HCT116 (cell line): ENCODE results near the gene OR2AE1. TPM values are rescaled to one million over a fixed set of nuclear protein-coding genes. Genes with fewer than 3 reads are reported as not detected.

Source experiments
- ATAC-seq: fragments of 200-7000 bp; cut with Tn5 transposase; 2 replicates; pipeline ENCODE4 v1.9.1; 2020; ENCODE audit warnings: mild to moderate bottlenecking, moderate library complexity
- BruUV-seq: library from RNA; stranded (reverse); fragments of 400-500 nt; replicated peaks from 2 replicates; lab custom pipeline; 2021; lab: Mats Ljungman, UMichigan
- CTCF ChIA-PET: fragments of 300-600 bp; sonication (Branson Sonifier 250); formaldehyde crosslinking; loops from one replicate; lab custom pipeline; 2021; ENCODE audit warnings: antibody characterized with exemption; lab: Charles Lee
- POLR2A ChIA-PET: fragments of 300-600, 350-600 bp; sonication (Branson Sonifier 250); formaldehyde crosslinking; loops from one replicate; lab custom pipeline; 2021; ENCODE audit warnings: antibody characterized with exemption; lab: Charles Lee
- RAD21 ChIA-PET, 2 experiments: fragments of 300-600 bp; sonication (Branson Sonifier 250); formaldehyde crosslinking; loops; one replicate each; lab custom pipeline; 2023; ENCODE audit warnings: low total read pairs in 2 of 2; ENCODE audit not compliant: uncharacterized antibody in 2 of 2, unreplicated experiment in 2 of 2, low non-redundant PET in 1 of 2; lab: Charles Lee
- DNase-seq: peaks from one replicate; pipeline ENCODE4 v3.0.0-alpha.2; 2010; ENCODE audit warnings: low read depth, low spot score
- H2AFZ ChIP-seq: fragments of 200-600 bp; shearing (Covaris generic), sonication (generic); 2 replicates; pipeline ENCODE4 v1.6.1; 2017; ENCODE audit warnings: low read depth, mixed run types, mixed read lengths, antibody characterized with exemption, low read length; ENCODE audit not compliant: poor library complexity, severe bottlenecking
- H3K27ac ChIP-seq: 2 replicates; pipeline ENCODE4 v1.5.1; 2012; ENCODE audit warnings: low read depth, low read length
- H3K27me3 ChIP-seq: fragments of 200-600 bp; sonication (generic); 2 replicates; pipeline ENCODE4 v1.6.1; 2016; ENCODE audit warnings: mixed run types, low read length, mixed read lengths; ENCODE audit not compliant: insufficient read depth
- H3K36me3 ChIP-seq, 2 experiments: fragments of 200-500 bp in 1 of 2; fragments of 200-600 bp in 1 of 2; sonication (Bioruptor generic) in 1 of 2; sonication (generic) in 1 of 2; 2 replicates each; pipeline versions ENCODE4 v1.5.1 to v1.6.1; 2014 to 2016; ENCODE audit warnings: low read length in 2 of 2, inconsistent platforms in 1 of 2, mixed read lengths in 1 of 2, mixed run types in 1 of 2; ENCODE audit not compliant: insufficient read depth in 2 of 2, control insufficient read depth in 1 of 2
- H3K4me1 ChIP-seq, 2 experiments: fragments of 200-600 bp in 1 of 2; sonication (generic) in 1 of 2; 2 replicates each; pipeline versions ENCODE4 v1.5.1 to v1.6.1; 2012 to 2017; ENCODE audit warnings: low read length in 2 of 2, inconsistent platforms in 1 of 2, mild to moderate bottlenecking in 1 of 2, mixed read lengths in 1 of 2, mixed run types in 1 of 2, moderate library complexity in 1 of 2; ENCODE audit not compliant: insufficient read depth in 2 of 2, control insufficient read depth in 1 of 2
- H3K4me2 ChIP-seq: fragments of 200-600 bp; sonication (generic); 2 replicates; pipeline ENCODE4 v1.6.1; 2017; ENCODE audit warnings: mixed run types, low read length, mixed read lengths
- H3K4me3 ChIP-seq, 2 experiments: fragments of 200-600 bp in 1 of 2; sonication (generic) in 1 of 2; replicated peaks in 1 of 2; 2 replicates each; pipeline ENCODE4 v1.5.1; 2011 to 2016; ENCODE audit warnings: low read length in 2 of 2, control low read depth in 1 of 2, low read depth in 1 of 2, mild to moderate bottlenecking in 1 of 2, mixed read lengths in 1 of 2, mixed run types in 1 of 2
- H3K79me2 ChIP-seq: fragments of 200-600 bp; sonication (generic); 2 replicates; pipeline ENCODE4 v1.6.1; 2017; ENCODE audit warnings: mild to moderate bottlenecking, mixed run types, low read length, moderate library complexity, mixed read lengths; ENCODE audit not compliant: insufficient read depth
- H3K9ac ChIP-seq: fragments of 200-600 bp; sonication (generic); 2 replicates; pipeline ENCODE4 v1.6.1; 2016; ENCODE audit warnings: low read length, mixed read lengths
- H3K9me2 ChIP-seq: fragments of 200-600 bp; sonication (generic), shearing (Covaris generic); 2 replicates; pipeline ENCODE4 v1.6.1; 2017; ENCODE audit warnings: mixed run types, mild to moderate bottlenecking, moderate library complexity; ENCODE audit not compliant: insufficient read depth
- H3K9me3 ChIP-seq, 2 experiments: fragments of 200-500 bp in 1 of 2; fragments of 200-600 bp in 1 of 2; sonication (Bioruptor generic) in 1 of 2; sonication (generic) in 1 of 2; 2 replicates each; pipeline ENCODE4 v1.6.1; 2014 to 2017; ENCODE audit warnings: low read length in 2 of 2, mixed read lengths in 2 of 2, inconsistent platforms in 1 of 2, low read depth in 1 of 2, mild to moderate bottlenecking in 1 of 2, mixed run types in 1 of 2, moderate library complexity in 1 of 2; ENCODE audit not compliant: control insufficient read depth in 1 of 2, insufficient read depth in 1 of 2
- H4K20me1 ChIP-seq: fragments of 200-600 bp; sonication (generic), shearing (Covaris generic); 2 replicates; pipeline ENCODE4 v1.6.1; 2017; ENCODE audit warnings: mixed run types, mild to moderate bottlenecking, moderate library complexity; ENCODE audit not compliant: insufficient read depth
- ATF3 ChIP-seq: IDR thresholded peaks from 2 replicates; pipeline ENCODE4 v1.6.1; 2012
- CBX3 ChIP-seq: IDR thresholded peaks from 2 replicates; pipeline ENCODE4 v1.6.1; 2012; ENCODE audit warnings: low read depth
- CEBPB ChIP-seq: IDR thresholded peaks from 2 replicates; pipeline ENCODE4 v1.6.1; 2012; ENCODE audit warnings: low read depth
- CTCF ChIP-seq, 3 experiments: fragments of 200-600 bp in 1 of 3; sonication (generic) in 1 of 3; IDR thresholded peaks in 2 of 3; conservative IDR thresholded peaks in 1 of 3; 2 replicates each; pipeline ENCODE4 v1.5.1; 2012 to 2017; ENCODE audit warnings: low read depth in 2 of 3, low read length in 2 of 3, antibody characterized with exemption in 1 of 3, borderline replicate concordance in 1 of 3, control low read depth in 1 of 3, mild to moderate bottlenecking in 1 of 3, mixed read lengths in 1 of 3, mixed run types in 1 of 3, moderate library complexity in 1 of 3; ENCODE audit not compliant: insufficient read depth in 1 of 3
- ELF1 ChIP-seq: IDR thresholded peaks from 2 replicates; pipeline ENCODE4 v1.6.1; 2012; ENCODE audit warnings: low read depth, borderline replicate concordance
- EZH2phosphoT487 ChIP-seq: fragments of 200-600 bp; IDR thresholded peaks from 2 replicates; pipeline ENCODE4 v1.6.1; 2018; ENCODE audit warnings: antibody characterized with exemption, borderline replicate concordance
- FOSL1 ChIP-seq: IDR thresholded peaks from 2 replicates; pipeline ENCODE4 v1.6.1; 2012; ENCODE audit warnings: low read depth
- MAX ChIP-seq: IDR thresholded peaks from 2 replicates; pipeline ENCODE4 v1.6.1; 2012
- RAD21 ChIP-seq: IDR thresholded peaks from 2 replicates; pipeline ENCODE4 v1.6.1; 2012; ENCODE audit warnings: low read depth, mild to moderate bottlenecking
- SP1 ChIP-seq: IDR thresholded peaks from 2 replicates; pipeline ENCODE4 v1.6.1; 2012; ENCODE audit warnings: low read depth
- TCF7L2 ChIP-seq: IDR thresholded peaks from 2 replicates; pipeline ENCODE4 v1.7.0; 2011; ENCODE audit warnings: borderline replicate concordance, inconsistent platforms; ENCODE audit not compliant: insufficient read depth, insufficient read length; ENCODE audit errors: extremely low read depth
- YY1 ChIP-seq: IDR thresholded peaks from 2 replicates; pipeline ENCODE4 v1.6.1; 2011; ENCODE audit warnings: low read length, low read depth, moderate library complexity, mild to moderate bottlenecking; ENCODE audit not compliant: insufficient replicate concordance; ENCODE audit errors: extremely low read depth
- ZFX ChIP-seq: fragments of 450-650 bp; IDR thresholded peaks from 2 replicates; pipeline ENCODE4 v1.6.1; 2017
- ZNF274 ChIP-seq: fragments of 200-500 bp; sonication (Bioruptor generic); IDR thresholded peaks from 2 replicates; pipeline ENCODE4 v1.6.1; 2014; ENCODE audit warnings: mild to moderate bottlenecking, low read depth, low read length, inconsistent platforms
- intact Hi-C: fragments of 100-400 bp; cut with micrococcal nuclease; formaldehyde crosslinking; loops from 2 replicates; pipeline ENCODE4 v1.10.0; 2022
- total RNA-seq: library from RNA; stranded (reverse); gene quantifications from one replicate; pipeline ENCODE4 v1.2.1, GENCODE V29; 2021; ENCODE audit not compliant: unreplicated experiment

The OR2AE1 gene
- total RNA-seq, 1 experiment from 2014 or later, result not detected

- no peaks in the 10 kb centered on the region for H3K9me3 ChIP-seq
- H3K4me1 ChIP-seq, result no peaks in the 10 kb centered on the region
- peaks cover 5% of the 10 kb centered on the region; the same call in 1 of the 2 replicates for H3K27me3 ChIP-seq
- intact Hi-C loops, result no loop called here
- H3K4me3 ChIP-seq, result no peak overlapping the region
- no peak for DNase-seq
- H3K36me3 ChIP-seq, result no peaks in the 10 kb centered on the region
- H3K9me2 ChIP-seq, result no peaks in the 10 kb centered on the region
- no TSS peak for BruUV-seq
- no peaks in the 10 kb centered on the region for H3K79me2 ChIP-seq
- H3K27ac ChIP-seq, result no peak overlapping the region
- no peak overlapping the region for H3K9ac ChIP-seq
- H2AFZ ChIP-seq, result no peak overlapping the region
- RAD21 ChIA-PET, result no interaction called here
- H4K20me1 ChIP-seq, result no peaks in the 10 kb centered on the region
- no peak overlapping the region for H3K4me2 ChIP-seq
- no peak for ATAC-seq
- no peak for TF ChIP-seq EZH2phosphoT487
- no peak for TF ChIP-seq ZNF274
- TF ChIP-seq ELF1, result no peak
- no peak for TF ChIP-seq CTCF (IDR thresholded peaks at IDR 0.05 in 2 of 3, conservative IDR thresholded peaks at IDR 0.05 in 1 of 3; ENCODE audit: borderline replicate concordance in 1 of 3, insufficient read depth in 1 of 3, low read depth in 2 of 3, low read length in 2 of 3)
- TF ChIP-seq RAD21, result no peak
- TF ChIP-seq YY1, result no peak
- TF ChIP-seq CBX3, result no peak
- TF ChIP-seq SP1, result no peak
- no peak for TF ChIP-seq ATF3
- TF ChIP-seq ZFX, result no peak
- TF ChIP-seq FOSL1, result no peak
- TF ChIP-seq TCF7L2, result no peak
- no peak for TF ChIP-seq CEBPB
- TF ChIP-seq MAX, result no peak
- CTCF ChIA-PET, result no interaction called here
- POLR2A ChIA-PET, result no interaction called here
Measured at GRCh38 chr7:99848420-99849216, 28.2 kb downstream of the OR2AE1 start.
